ENCODE results near the gene PPARA. TPM values are rescaled to one million over a fixed set of nuclear protein-coding genes. Genes with fewer than 3 reads are reported as not detected.
A peak's percentile ranks its signal among the peaks of the same experiment; 100 is the strongest.

PPARA gene
- total RNA-seq, 1 experiment from 2014 or later, result 10.4 TPM

GRCh38 chr22:46153930-46154329, 3.6 kb downstream of the PPARA start:
- Histone ChIP-seq H3K36me3 (no peaks in the 10 kb centered on the region), H3K4me3 (no peak overlapping the region), H3K9me3 (replicated peaks) (no peaks in the 10 kb centered on the region), H3K4me1 (0 out of 2 replicates have a peak, but pooled peaks cover 5% of the 10 kb centered on the region), H3K27ac (no peak overlapping the region), H3K27me3 (peaks cover 4% of the 10 kb centered on the region)
- no peak for DNase-seq

- Histone ChIP-seq H3K36me3 (no peaks in the 10 kb centered on the region), H3K27ac (no peak overlapping the region), H3K4me1 (0 out of 2 replicates have a peak, but pooled peaks cover 5% of the 10 kb centered on the region), H3K4me3 (no peak overlapping the region), H3K27me3 (no peaks in the 10 kb centered on the region), H3K9me3 (replicated peaks) (no peaks in the 10 kb centered on the region)
- no peak for DNase-seq
Measured at GRCh38 chr22:46156031-46156430, 5.7 kb downstream of the PPARA start.

GRCh38 chr22:46158283-46158682, 8.0 kb downstream of the PPARA start:
- Histone ChIP-seq H3K9me3 (replicated peaks) (no peaks in the 10 kb centered on the region), H3K4me3 (no peak overlapping the region), H3K4me1 (peaks cover 5% of the 10 kb centered on the region), H3K27ac (no peak overlapping the region), H3K36me3 (no peaks in the 10 kb centered on the region), H3K27me3 (no peaks in the 10 kb centered on the region)
- no peak for DNase-seq

GRCh38 chr22:46159212-46159611, 8.9 kb downstream of the PPARA start:
- no peaks in the 10 kb centered on the region for H3K36me3 ChIP-seq
- no peak overlapping the region for H3K27ac ChIP-seq
- no peaks in the 10 kb centered on the region for H3K27me3 ChIP-seq
- no peak overlapping the region for H3K4me3 ChIP-seq
- H3K9me3 ChIP-seq (replicated peaks), result no peaks in the 10 kb centered on the region
- DNase-seq, result no peak
- H3K4me1 ChIP-seq, result peaks cover 7% of the 10 kb centered on the region

GRCh38 chr22:46159777-46160176, 9.5 kb downstream of the PPARA start:
- Histone ChIP-seq H3K27me3 (no peaks in the 10 kb centered on the region), H3K9me3 (replicated peaks) (no peaks in the 10 kb centered on the region), H3K4me3 (no peak overlapping the region), H3K36me3 (no peaks in the 10 kb centered on the region), H3K4me1 (peaks cover 7% of the 10 kb centered on the region), H3K27ac (no peak overlapping the region)
- no peak for DNase-seq

- no peak overlapping the region for H3K4me3 ChIP-seq
- no peak for DNase-seq
Measured at GRCh38 chr22:46162285-46162684, 12.0 kb downstream of the PPARA start.

GRCh38 chr22:46162771-46163556, 12.6 kb downstream of the PPARA start:
- H3K27ac ChIP-seq, result no peak overlapping the region
- peaks cover 2% of the 10 kb centered on the region; the same call in 1 of the 2 replicates for H3K36me3 ChIP-seq
- no peak for DNase-seq

More at GRCh38 chr22:46162285-46162684, 12.0 kb downstream of the PPARA start:
- H3K4me1 ChIP-seq, result peaks cover 7% of the 10 kb centered on the region
- no peaks in the 10 kb centered on the region for H3K9me3 ChIP-seq (replicated peaks)
- no peaks in the 10 kb centered on the region for H3K27me3 ChIP-seq
- H3K36me3 ChIP-seq, result peaks cover 2% of the 10 kb centered on the region; the same call in 1 of the 2 replicates
- H3K27ac ChIP-seq, result no peak overlapping the region

GRCh38 chr22:46163557-46163888, 13.2 kb downstream of the PPARA start:
- Histone ChIP-seq H3K4me3 (no peak overlapping the region), H3K9me3 (replicated peaks) (no peaks in the 10 kb centered on the region), H3K36me3 (peaks cover 2% of the 10 kb centered on the region; the same call in 1 of the 2 replicates), H3K27ac (no peak overlapping the region), H3K4me1 (peaks cover 7% of the 10 kb centered on the region), H3K27me3 (no peaks in the 10 kb centered on the region)
- no peak for DNase-seq

More at GRCh38 chr22:46162771-46163556, 12.6 kb downstream of the PPARA start:
- no peaks in the 10 kb centered on the region for H3K27me3 ChIP-seq
- no peak overlapping the region for H3K4me3 ChIP-seq
- no peaks in the 10 kb centered on the region for H3K9me3 ChIP-seq (replicated peaks)
- peaks cover 7% of the 10 kb centered on the region for H3K4me1 ChIP-seq

GRCh38 chr22:46165977-46166376, 15.7 kb downstream of the PPARA start:
- Histone ChIP-seq H3K4me3 (no peak overlapping the region), H3K27me3 (no peaks in the 10 kb centered on the region), H3K4me1 (peaks cover 7% of the 10 kb centered on the region), H3K36me3 (peaks cover 2% of the 10 kb centered on the region; the same call in 1 of the 2 replicates), H3K27ac (no peak overlapping the region), H3K9me3 (replicated peaks) (no peaks in the 10 kb centered on the region)
- DNase-seq, result peak in 1 of 2 experiments; percentile 37

- peaks cover 19% of the 10 kb centered on the region for H3K4me1 ChIP-seq
Measured at GRCh38 chr22:46169628-46170027, 19.3 kb downstream of the PPARA start.

GRCh38 chr22:46171940-46172339, 21.6 kb downstream of the PPARA start:
- Histone ChIP-seq H3K27me3 (no peaks in the 10 kb centered on the region), H3K9me3 (replicated peaks) (no peaks in the 10 kb centered on the region), H3K4me1 (peaks cover 19% of the 10 kb centered on the region), H3K27ac (no peak overlapping the region), H3K36me3 (no peaks in the 10 kb centered on the region), H3K4me3 (peak overlapping the region; percentile 32)
- peak; percentile 76 for DNase-seq

More at GRCh38 chr22:46169628-46170027, 19.3 kb downstream of the PPARA start:
- Histone ChIP-seq H3K9me3 (replicated peaks) (no peaks in the 10 kb centered on the region), H3K4me3 (no peak overlapping the region), H3K27me3 (no peaks in the 10 kb centered on the region), H3K27ac (no peak overlapping the region), H3K36me3 (peaks cover 2% of the 10 kb centered on the region; the same call in 1 of the 2 replicates)
- no peak for DNase-seq

GRCh38 chr22:46172522-46173110, 22.3 kb downstream of the PPARA start:
- H3K27ac ChIP-seq, result no peak overlapping the region
- H3K27me3 ChIP-seq, result no peaks in the 10 kb centered on the region
- H3K9me3 ChIP-seq (replicated peaks), result no peaks in the 10 kb centered on the region
- DNase-seq, result peak; percentile 62 to 81
- peaks cover 19% of the 10 kb centered on the region for H3K4me1 ChIP-seq
- H3K4me3 ChIP-seq, result peak overlapping the region; percentile 32
- H3K36me3 ChIP-seq, result no peaks in the 10 kb centered on the region

- Histone ChIP-seq H3K4me3 (no peak overlapping the region), H3K36me3 (no peaks in the 10 kb centered on the region), H3K27ac (no peak overlapping the region), H3K4me1 (peaks cover 19% of the 10 kb centered on the region), H3K27me3 (no peaks in the 10 kb centered on the region), H3K9me3 (replicated peaks) (no peaks in the 10 kb centered on the region)
- no peak for DNase-seq
Measured at GRCh38 chr22:46173152-46173551, 22.8 kb downstream of the PPARA start.

- H3K27me3 ChIP-seq, result no peaks in the 10 kb centered on the region
- H3K4me3 ChIP-seq, result no peak overlapping the region
- H3K27ac ChIP-seq, result no peak overlapping the region
- H3K9me3 ChIP-seq (replicated peaks), result peaks cover 15% of the 10 kb centered on the region
- no peak for DNase-seq
- peaks cover 19% of the 10 kb centered on the region for H3K4me1 ChIP-seq
- no peaks in the 10 kb centered on the region for H3K36me3 ChIP-seq
Measured at GRCh38 chr22:46175631-46176030, 25.3 kb downstream of the PPARA start.

GRCh38 chr22:46176508-46177003, 26.2 kb downstream of the PPARA start:
- Histone ChIP-seq H3K4me3 (no peak overlapping the region), H3K9me3 (replicated peaks) (peaks cover 17% of the 10 kb centered on the region), H3K27ac (no peak overlapping the region), H3K4me1 (peaks cover 14% of the 10 kb centered on the region), H3K27me3 (no peaks in the 10 kb centered on the region), H3K36me3 (no peaks in the 10 kb centered on the region)
- no peak for DNase-seq
